CD4-positive, alpha-beta T cell treated with Interleukin-6 for 4 hours (primary cell): ENCODE data around the gene MANEAL.

Source experiments
- DNase-seq: peaks from one replicate; pipeline ENCODE4 v3.0.0-alpha.2; 2020; ENCODE audit warnings: mixed read lengths

Gene MANEAL

DNA sequence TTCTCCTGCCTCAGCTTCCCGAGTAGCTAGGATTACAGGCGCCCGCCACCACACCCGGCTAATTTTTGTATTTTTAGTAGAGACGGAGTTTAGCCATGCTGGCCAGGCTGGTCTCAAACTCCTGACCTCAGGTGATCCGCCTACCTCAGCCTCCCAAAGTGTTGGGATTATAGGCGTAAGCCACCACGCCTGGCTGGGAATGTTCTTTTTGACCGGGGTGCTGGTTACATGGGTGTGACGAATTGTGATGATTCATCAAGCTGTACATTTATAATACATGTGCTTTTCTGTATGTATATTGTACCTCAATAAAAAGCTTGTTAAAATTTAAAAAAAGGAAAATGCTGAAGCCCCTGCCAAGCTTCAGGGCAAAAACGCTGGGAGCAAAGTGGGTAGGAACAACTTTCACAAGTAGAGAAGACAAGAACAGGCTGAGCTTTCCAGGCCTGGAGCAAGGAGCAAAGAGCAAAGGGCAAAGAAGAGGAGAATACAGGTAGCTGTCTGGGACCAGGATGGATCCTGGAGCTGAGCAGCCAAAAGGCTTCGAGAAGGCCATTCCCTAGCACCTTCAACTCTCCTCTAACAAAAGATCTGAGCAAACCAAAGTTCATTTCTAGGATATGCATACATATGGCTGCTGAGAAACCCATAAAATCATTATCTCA lies 34.9 kb downstream of the MANEAL start:
- no peak for DNase-seq

GRCh38 chr1:37831109-37831508 lies 37.5 kb downstream of the MANEAL start:
- DNase-seq: no peak

- no peak for DNase-seq
Measured at GRCh38 chr1:37831809-37832208, 38.2 kb downstream of the MANEAL start.

DNA sequence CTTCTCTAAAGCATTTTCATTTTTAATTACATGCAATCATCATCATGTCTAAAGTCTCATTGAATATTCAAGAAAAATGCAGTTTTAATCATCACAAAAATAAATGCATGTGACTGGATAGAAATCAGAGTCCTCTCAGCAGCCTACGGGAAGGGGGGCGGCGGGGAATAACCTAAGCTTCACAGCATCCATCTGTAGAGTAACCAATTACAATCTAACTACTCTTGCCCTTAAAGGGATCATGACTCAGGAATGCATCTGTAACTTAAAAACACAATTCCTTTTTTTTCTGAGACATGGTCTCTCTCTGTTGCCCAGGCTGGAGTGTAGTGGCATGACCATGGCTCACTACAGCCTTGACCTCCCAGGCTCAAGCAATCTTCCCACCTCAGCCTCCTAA lies 43.1 kb downstream of the MANEAL start:
- DNase-seq: no peak

- no peak for DNase-seq
Measured at GRCh38 chr1:37839676-37840075, 46.0 kb downstream of the MANEAL start.

DNA sequence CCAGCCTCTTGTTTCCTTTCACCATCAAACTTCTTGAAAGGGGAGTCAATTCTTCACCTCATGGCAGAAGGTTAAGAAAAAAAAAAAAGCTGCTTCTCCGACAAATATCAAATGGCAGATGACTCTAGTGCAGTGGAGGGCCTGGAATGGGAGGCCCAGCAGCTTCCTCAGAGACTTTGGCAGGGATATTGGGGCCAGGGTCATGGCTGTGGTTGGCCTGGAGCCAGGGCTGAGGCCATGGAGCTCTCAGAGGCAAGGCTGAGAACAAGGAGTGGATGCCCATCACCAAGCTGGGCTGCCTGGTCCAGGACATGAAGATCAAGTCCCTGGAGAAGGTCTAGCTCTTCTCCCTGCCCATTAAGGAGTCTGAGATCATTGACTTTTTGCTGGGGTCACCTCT lies 47.1 kb downstream of the MANEAL start:
- DNase-seq: no peak

DNA sequence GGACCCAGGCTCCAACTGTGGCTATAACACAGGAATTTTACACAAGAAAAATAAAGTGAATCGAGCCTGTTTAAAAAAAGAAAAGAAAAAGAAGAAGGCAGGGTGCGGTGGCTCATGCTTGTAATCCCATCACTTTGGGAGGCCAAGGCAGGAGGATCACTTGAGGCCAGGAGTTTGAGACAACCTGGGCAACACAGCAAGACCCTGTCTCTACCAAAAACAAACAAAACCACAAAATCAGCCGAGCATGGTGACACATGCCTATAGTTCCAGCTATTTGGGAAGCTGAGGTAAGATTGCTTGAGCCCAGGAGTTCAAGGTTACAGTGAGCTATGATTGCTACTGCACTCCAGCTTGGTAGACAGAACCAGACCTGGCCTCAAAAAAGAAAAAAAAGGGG lies 48.0 kb downstream of the MANEAL start:
- no peak for DNase-seq

DNA sequence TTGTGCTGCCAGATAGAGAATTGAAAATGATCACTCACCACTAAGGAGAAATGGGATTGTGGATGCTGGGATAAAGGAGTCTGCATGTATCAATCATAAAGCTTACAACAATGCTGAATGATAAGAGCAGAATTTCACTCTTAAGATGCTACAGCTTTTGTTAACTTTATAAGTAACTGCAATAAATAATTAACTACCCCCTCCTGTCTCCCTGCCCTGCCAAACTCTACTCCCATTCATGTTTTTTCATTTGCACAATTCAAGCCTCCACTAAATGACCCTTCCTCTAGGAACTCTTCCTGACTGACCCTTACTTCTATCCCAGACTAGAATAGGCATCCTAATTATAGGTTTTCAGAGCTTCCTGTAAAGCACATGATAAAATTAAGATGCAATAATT lies 50.9 kb downstream of the MANEAL start:
- no peak for DNase-seq

DNA sequence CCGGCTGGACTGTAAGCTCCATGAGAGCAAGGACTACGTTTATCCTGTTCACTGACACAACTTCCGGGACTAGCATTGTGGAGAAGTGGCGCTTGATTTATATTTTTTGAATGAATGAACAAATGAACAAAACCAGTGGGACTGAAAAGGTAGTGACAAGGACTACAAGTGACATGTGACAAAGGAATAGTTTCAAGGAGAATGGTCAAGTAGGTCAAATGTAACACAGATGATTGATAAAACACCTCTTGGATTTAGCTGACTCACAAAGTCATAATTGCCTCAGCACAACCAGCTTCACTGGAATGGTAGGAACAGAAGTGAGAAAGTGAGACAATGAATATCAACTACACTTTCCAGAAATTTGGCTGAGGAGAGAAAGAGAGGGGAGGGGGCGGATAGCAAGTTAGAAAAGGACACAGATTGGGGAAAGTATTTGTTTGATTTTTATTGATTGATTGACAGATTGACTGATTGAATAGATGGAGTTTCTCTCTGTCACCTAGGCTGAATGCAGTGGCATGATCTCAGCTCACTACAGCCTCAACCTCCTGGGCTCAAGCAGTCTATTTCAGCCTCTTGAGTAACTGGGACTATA lies 51.5 kb downstream of the MANEAL start:
- no peak for DNase-seq

GRCh38 chr1:37845786-37846185 lies 52.1 kb downstream of the MANEAL start:
- DNase-seq: no peak

- no peak for DNase-seq
Measured at GRCh38 chr1:37846647-37847339, 53.1 kb downstream of the MANEAL start.

- DNase-seq: no peak
Measured at GRCh38 chr1:37849480-37849879, 55.8 kb downstream of the MANEAL start.

DNA sequence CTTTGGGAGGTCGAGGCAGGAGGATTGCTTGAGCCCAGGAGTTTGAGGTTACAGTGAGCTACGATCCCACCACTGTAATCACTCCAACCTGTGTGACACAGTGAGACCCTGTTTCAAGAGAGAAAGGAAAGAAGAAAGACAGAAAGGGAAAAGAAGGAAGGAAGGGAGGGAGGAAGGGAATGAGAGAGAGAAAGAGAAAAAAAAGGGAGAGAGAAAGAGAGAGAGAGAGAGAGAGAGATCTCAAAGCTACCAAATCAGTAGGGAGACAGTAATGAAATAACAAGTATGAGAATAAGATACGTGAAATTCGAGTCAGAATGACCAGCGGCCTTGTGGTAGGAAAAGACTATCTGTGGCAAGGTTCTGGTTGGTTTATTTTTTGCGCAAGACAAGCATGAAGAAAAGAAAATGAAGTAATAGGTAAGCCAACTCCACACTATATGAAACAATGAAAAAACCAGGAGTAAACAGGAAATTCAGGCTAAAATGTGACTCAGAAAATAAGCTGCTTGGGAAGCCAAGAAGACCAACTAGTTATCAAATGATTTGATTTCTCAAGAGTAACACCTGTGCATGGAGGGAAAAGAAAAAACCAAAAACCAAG lies 56.8 kb downstream of the MANEAL start:
- DNase-seq: no peak
